ENCODE results near the gene SQSTM1.

DNA sequence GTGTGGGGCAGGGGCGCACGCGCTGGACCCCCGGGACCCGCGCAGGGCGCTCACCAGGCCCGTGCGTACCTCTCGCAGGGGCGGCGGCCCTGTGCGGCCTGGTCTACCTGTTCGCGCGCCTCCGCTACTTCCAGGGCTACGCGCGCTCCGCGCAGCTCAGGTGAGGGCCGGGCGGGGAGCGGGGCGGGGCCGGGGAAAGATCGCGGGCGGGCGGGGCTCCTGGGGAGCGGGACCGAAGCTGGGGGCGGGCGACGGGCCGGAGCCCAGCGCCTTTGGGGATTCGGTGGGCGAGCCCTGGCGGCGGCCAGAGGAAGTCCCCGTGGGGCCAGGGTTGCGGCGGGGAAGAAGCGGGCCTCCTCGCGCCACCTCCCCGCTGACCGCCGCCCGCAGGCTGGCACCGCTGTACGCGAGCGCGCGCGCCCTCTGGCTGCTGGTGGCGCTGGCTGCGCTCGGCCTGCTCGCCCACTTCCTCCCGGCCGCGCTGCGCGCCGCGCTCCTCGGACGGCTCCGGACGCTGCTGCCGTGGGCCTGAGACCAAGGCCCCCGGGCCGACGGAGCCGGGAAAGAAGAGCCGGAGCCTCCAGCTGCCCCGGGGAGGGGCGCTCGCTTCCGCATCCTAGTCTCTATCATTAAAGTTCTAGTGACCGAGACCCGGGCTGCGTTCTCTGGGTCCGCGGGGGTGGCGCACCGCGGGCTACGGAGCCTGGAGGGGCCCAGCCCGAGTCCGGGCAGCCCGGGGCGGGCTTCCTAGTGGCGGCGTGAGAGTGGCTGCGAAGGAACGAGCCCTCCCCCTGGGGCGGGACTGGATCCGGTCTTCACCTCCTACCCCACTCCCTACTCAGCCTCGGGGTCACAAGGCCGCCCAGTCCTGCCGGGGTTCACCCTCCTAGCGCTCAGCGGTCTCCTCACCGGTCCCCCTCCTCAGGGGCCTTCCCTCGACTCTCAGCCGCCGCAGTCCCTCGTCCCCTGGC, 24.6 kb upstream of the SQSTM1 start:
- TF ChIP-seq, protein P1, sequence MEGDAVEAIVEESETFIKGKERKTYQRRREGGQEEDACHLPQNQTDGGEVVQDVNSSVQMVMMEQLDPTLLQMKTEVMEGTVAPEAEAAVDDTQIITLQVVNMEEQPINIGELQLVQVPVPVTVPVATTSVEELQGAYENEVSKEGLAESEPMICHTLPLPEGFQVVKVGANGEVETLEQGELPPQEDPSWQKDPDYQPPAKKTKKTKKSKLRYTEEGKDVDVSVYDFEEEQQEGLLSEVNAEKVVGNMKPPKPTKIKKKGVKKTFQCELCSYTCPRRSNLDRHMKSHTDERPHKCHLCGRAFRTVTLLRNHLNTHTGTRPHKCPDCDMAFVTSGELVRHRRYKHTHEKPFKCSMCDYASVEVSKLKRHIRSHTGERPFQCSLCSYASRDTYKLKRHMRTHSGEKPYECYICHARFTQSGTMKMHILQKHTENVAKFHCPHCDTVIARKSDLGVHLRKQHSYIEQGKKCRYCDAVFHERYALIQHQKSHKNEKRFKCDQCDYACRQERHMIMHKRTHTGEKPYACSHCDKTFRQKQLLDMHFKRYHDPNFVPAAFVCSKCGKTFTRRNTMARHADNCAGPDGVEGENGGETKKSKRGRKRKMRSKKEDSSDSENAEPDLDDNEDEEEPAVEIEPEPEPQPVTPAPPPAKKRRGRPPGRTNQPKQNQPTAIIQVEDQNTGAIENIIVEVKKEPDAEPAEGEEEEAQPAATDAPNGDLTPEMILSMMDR (IDR thresholded peaks at IDR 0.05; ENCODE audit: insufficient read depth, low read length), result peak; percentile 57
- TF ChIP-seq, protein P2, sequence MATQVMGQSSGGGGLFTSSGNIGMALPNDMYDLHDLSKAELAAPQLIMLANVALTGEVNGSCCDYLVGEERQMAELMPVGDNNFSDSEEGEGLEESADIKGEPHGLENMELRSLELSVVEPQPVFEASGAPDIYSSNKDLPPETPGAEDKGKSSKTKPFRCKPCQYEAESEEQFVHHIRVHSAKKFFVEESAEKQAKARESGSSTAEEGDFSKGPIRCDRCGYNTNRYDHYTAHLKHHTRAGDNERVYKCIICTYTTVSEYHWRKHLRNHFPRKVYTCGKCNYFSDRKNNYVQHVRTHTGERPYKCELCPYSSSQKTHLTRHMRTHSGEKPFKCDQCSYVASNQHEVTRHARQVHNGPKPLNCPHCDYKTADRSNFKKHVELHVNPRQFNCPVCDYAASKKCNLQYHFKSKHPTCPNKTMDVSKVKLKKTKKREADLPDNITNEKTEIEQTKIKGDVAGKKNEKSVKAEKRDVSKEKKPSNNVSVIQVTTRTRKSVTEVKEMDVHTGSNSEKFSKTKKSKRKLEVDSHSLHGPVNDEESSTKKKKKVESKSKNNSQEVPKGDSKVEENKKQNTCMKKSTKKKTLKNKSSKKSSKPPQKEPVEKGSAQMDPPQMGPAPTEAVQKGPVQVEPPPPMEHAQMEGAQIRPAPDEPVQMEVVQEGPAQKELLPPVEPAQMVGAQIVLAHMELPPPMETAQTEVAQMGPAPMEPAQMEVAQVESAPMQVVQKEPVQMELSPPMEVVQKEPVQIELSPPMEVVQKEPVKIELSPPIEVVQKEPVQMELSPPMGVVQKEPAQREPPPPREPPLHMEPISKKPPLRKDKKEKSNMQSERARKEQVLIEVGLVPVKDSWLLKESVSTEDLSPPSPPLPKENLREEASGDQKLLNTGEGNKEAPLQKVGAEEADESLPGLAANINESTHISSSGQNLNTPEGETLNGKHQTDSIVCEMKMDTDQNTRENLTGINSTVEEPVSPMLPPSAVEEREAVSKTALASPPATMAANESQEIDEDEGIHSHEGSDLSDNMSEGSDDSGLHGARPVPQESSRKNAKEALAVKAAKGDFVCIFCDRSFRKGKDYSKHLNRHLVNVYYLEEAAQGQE (IDR thresholded peaks at IDR 0.05; ENCODE audit: insufficient replicate concordance, low read depth), result no peak
- TF ChIP-seq GABPA (IDR thresholded peaks at IDR 0.05; ENCODE audit: low read depth), result no peak
